LNCaP clone FGC (cell line): ENCODE measurements around the gene LARGE1.

Experiments
- DNase-seq: peaks from one replicate; pipeline ENCODE4 v3.0.0-alpha.2; 2011; ENCODE audit warnings: low read depth
- H3K4me3 ChIP-seq: 2 replicates; pipeline ENCODE4 v1.5.1; 2011; ENCODE audit warnings: mild to moderate bottlenecking, low read depth, low read length, control low read depth
- TF ChIP-seq, protein P1 (sequence below): IDR thresholded peaks from 2 replicates; pipeline ENCODE4 v1.5.1; 2012; ENCODE audit warnings: mild to moderate bottlenecking; ENCODE audit not compliant: control insufficient read depth, insufficient read depth; ENCODE audit errors: extremely low read depth

The LARGE1 gene

DNA sequence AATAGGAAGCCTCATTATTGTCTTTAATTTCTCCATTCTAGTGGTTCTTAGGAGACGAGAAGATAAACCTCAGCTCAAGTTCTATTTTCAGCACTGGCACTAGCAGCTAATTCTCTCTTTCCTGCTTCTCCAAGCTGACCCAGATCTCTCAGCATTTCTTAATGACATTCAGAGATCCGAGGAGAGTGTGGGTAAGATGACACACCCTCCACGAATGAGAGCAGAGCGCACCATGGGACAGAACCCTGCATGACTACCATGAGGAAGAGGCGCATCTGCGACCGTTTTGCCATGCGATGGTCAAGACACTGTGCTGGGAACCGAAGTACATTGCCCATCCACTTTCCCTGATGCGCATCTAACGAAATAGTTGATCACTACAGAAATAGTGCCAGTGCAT, 241.8 kb downstream of the LARGE1 start:
- DNase-seq: no peak
- TF ChIP-seq, protein P1, sequence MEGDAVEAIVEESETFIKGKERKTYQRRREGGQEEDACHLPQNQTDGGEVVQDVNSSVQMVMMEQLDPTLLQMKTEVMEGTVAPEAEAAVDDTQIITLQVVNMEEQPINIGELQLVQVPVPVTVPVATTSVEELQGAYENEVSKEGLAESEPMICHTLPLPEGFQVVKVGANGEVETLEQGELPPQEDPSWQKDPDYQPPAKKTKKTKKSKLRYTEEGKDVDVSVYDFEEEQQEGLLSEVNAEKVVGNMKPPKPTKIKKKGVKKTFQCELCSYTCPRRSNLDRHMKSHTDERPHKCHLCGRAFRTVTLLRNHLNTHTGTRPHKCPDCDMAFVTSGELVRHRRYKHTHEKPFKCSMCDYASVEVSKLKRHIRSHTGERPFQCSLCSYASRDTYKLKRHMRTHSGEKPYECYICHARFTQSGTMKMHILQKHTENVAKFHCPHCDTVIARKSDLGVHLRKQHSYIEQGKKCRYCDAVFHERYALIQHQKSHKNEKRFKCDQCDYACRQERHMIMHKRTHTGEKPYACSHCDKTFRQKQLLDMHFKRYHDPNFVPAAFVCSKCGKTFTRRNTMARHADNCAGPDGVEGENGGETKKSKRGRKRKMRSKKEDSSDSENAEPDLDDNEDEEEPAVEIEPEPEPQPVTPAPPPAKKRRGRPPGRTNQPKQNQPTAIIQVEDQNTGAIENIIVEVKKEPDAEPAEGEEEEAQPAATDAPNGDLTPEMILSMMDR: no peak
- H3K4me3 ChIP-seq: no peak overlapping the region

DNA sequence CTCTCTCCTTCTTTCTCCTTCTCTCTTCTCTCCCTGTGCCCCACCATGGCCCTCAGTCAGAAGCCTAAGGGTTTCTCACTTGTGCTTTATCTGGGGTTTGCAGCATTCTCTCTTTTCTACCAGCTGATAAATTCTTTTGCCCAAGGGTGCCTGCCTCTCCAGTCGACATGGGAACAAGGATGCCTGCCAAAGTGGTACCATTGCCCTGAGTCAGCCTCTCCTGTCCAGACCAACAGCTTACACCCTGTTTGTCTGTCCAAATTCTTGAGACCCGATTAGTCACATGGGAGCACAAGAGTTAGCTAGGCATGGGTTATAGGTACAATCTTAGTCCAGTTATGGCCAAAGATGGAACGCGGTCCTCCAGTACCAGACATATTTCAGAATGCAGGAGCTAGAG, 242.7 kb downstream of the LARGE1 start:
- no peak for DNase-seq
- H3K4me3 ChIP-seq: no peak overlapping the region
- TF ChIP-seq, protein P1: no peak

GRCh38 chr22:33674357-33674756, 245.9 kb downstream of the LARGE1 start:
- H3K4me3 ChIP-seq: no peak overlapping the region
- no peak for DNase-seq
- TF ChIP-seq, protein P1: no peak

- DNase-seq: no peak
- no peak overlapping the region for H3K4me3 ChIP-seq
- TF ChIP-seq, protein P1: no peak
Measured at GRCh38 chr22:33669746-33670145, 250.5 kb downstream of the LARGE1 start.

DNA sequence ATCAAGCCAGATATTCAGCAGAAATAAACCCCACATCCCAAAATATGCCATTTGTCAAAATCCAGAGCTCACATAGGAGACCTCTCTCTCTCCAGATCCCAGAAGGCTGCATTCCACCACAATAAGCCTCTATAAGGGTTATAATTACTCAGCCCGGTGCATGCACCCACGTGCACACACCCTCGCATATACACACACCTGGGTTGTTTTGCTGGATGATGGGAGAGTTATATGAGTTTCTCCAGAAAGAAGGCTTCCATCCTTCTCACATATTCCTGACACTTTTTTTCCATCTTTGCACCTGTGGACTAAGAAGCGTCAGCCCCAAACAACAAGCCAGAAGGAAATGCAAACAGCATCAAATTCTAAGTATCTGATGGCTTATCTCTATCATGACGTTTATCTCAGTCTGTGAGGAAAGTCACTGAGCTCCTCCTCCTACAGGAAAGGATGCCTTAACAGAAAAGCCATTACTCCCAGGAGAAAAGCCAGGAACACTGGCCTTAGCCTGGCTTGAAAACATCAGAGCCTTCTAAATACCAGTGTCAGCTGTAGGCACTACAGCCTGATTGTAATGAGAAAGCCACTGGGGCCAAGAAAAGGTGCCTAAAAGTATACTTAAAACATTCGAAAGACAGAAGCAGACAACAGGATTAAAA, 253.2 kb downstream of the LARGE1 start:
- no peak overlapping the region for H3K4me3 ChIP-seq
- no peak for DNase-seq
- TF ChIP-seq, protein P1: no peak

DNA sequence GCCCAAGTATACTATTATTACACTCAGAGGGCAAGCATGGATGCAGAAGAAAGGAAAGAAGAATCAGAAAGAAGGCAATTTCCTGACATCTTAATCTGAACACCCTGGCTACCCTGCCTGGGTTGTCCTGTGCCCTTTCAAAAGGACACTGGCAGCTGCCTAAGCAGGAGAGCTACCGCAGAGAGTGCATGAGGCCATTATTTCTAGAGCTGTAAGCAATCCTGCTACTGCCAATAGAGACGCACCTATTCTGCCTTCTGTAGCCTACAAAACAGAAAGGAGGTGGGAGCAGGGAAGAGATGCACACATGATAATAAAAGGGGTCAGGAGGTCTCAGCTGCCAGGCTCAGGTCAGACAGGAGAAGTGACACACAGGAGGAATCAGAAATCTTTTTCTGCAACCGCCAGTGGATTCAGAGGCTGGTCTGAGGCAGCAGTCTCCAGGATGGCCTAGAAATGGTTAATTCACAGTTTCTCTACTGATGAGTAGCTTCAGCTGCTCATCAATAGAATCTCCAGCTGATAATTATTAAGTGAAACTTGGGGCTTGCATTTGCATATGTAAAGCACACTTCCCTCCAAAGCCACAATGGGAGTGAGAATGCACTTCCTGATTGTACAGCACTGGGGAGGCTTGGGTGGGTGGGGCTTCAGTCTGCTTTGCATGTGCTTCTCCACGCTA, 253.9 kb downstream of the LARGE1 start:
- TF ChIP-seq, protein P1: no peak
- no peak for DNase-seq
- no peak overlapping the region for H3K4me3 ChIP-seq
